Measurements from ENCODE around the gene TEX2.

DNA sequence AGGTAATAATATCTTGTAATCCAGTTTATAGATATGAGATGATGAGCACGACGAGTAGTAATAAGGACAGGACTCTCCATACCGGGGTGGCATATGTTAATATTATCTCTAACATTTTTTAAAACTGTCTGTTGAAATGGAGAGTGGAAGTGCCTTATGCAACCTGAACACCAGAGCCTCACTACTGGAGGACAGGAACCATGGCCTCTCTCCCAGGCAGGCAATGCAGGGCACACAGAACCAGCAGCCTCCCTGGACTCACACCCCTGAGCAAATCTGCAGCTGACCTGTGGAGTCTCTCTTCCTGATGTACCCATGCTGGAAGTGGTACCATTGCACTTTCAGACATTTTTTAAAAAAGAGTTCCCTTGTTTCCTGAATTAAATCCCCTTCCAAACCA lies 78.0 kb downstream of the TEX2 start:
- TF ChIP-seq ZGPAT (CRISPR knock-in tag; IDR thresholded peaks at IDR 0.05) = no peak
- no peak for TF ChIP-seq ZNF446 (CRISPR knock-in tag; IDR thresholded peaks at IDR 0.05)
- no peak for TF ChIP-seq EZH2 (conservative IDR thresholded peaks at IDR 0.05; ENCODE audit: low read depth, low read length)
- TF ChIP-seq, protein P1, sequence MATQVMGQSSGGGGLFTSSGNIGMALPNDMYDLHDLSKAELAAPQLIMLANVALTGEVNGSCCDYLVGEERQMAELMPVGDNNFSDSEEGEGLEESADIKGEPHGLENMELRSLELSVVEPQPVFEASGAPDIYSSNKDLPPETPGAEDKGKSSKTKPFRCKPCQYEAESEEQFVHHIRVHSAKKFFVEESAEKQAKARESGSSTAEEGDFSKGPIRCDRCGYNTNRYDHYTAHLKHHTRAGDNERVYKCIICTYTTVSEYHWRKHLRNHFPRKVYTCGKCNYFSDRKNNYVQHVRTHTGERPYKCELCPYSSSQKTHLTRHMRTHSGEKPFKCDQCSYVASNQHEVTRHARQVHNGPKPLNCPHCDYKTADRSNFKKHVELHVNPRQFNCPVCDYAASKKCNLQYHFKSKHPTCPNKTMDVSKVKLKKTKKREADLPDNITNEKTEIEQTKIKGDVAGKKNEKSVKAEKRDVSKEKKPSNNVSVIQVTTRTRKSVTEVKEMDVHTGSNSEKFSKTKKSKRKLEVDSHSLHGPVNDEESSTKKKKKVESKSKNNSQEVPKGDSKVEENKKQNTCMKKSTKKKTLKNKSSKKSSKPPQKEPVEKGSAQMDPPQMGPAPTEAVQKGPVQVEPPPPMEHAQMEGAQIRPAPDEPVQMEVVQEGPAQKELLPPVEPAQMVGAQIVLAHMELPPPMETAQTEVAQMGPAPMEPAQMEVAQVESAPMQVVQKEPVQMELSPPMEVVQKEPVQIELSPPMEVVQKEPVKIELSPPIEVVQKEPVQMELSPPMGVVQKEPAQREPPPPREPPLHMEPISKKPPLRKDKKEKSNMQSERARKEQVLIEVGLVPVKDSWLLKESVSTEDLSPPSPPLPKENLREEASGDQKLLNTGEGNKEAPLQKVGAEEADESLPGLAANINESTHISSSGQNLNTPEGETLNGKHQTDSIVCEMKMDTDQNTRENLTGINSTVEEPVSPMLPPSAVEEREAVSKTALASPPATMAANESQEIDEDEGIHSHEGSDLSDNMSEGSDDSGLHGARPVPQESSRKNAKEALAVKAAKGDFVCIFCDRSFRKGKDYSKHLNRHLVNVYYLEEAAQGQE (IDR thresholded peaks at IDR 0.05; ENCODE audit: borderline replicate concordance in 1 of 2, low read depth in 1 of 2, low read length in 2 of 2) = no peak

Measured in HepG2 (cell line).